RWPE2 (cell line): Measurements from ENCODE around the gene CRYBA1.

ENCODE experiments used
- ATAC-seq: fragments of 200-7000 bp; cut with Tn5 transposase; 3 replicates; pipeline ENCODE4 v1.9.1; 2021; ENCODE audit warnings: low read depth
- DNase-seq: peaks from one replicate; pipeline ENCODE4 v3.0.0-alpha.2; 2020; ENCODE audit warnings: low spot score
- H3K27ac ChIP-seq: fragments of 450-650 bp; 2 replicates; pipeline ENCODE4 v1.5.1; 2017; ENCODE audit warnings: mild to moderate bottlenecking; ENCODE audit not compliant: poor library complexity, severe bottlenecking
- H3K27me3 ChIP-seq: fragments of 250-450 bp; sonication (Bioruptor Pico); 2 replicates; pipeline ENCODE4 v1.5.1; 2021; ENCODE audit warnings: mild to moderate bottlenecking, moderate library complexity; ENCODE audit not compliant: insufficient read depth, poor library complexity, severe bottlenecking
- H3K36me3 ChIP-seq: fragments of 250-450 bp; sonication (Bioruptor Pico); 2 replicates; pipeline ENCODE4 v1.5.1; 2020; ENCODE audit warnings: low read depth, mild to moderate bottlenecking, moderate library complexity
- H3K4me1 ChIP-seq: fragments of 250-450 bp; sonication (Bioruptor Pico); 2 replicates; pipeline ENCODE4 v1.5.1; 2021; ENCODE audit warnings: mild to moderate bottlenecking, moderate library complexity; ENCODE audit not compliant: insufficient read depth, poor library complexity, severe bottlenecking
- H3K4me3 ChIP-seq: fragments of 250-450 bp; sonication (Bioruptor Pico); 2 replicates; pipeline ENCODE4 v1.5.1; 2021; ENCODE audit warnings: mild to moderate bottlenecking, moderate library complexity; ENCODE audit not compliant: severe bottlenecking
- H3K9me3 ChIP-seq: fragments of 250-450 bp; sonication (Bioruptor Pico); 2 replicates; pipeline ENCODE4 v1.5.1; 2021; ENCODE audit warnings: mild to moderate bottlenecking, moderate library complexity; ENCODE audit not compliant: severe bottlenecking
- TF ChIP-seq, protein P1 (sequence below): fragments of 450-650 bp; IDR thresholded peaks from one replicate; pipeline ENCODE4 v1.5.1; 2017; ENCODE audit warnings: mild to moderate bottlenecking, moderate library complexity; ENCODE audit not compliant: poor library complexity, severe bottlenecking

Gene CRYBA1

DNA sequence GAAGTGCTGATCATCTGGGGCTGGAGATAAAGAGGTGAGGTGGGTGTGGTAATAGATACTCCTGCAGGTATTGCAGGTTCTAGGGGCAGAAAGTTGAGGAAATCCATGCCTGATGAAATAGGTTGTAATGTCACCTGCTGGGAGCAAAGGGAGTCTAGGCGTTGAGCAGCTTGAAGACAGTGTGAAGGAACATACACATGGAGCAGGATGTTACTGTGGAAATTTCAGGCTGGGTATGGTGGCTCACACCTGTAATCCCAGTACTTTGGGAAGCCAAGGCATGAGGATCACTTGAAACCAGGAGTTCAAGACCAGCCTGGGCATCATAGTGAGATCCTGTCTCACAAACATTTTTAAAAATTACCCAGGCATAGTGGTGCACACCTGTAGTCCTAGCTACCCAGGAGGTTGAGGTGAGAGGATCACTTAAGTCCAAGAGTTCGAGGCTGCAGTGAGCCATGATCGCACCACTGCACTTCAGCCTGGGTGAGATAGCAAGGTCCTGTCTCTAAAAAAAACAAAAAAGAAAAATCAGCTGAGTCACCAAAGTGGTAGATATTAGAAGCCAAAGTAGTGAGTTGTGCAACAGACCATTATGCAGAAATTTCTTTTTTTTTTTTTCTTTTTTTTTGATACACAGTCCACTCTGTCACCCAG, 9.1 kb upstream of the CRYBA1 start:
- Histone ChIP-seq H3K4me1 (peaks cover 31% of the 10 kb centered on the region), H3K36me3 (no peaks in the 10 kb centered on the region), H3K27me3 (no peaks in the 10 kb centered on the region), H3K4me3 (no peak overlapping the region), H3K27ac (peak overlapping the region; percentile 79), H3K9me3 (no peaks in the 10 kb centered on the region)
- no peak for ATAC-seq
- TF ChIP-seq, protein P1, sequence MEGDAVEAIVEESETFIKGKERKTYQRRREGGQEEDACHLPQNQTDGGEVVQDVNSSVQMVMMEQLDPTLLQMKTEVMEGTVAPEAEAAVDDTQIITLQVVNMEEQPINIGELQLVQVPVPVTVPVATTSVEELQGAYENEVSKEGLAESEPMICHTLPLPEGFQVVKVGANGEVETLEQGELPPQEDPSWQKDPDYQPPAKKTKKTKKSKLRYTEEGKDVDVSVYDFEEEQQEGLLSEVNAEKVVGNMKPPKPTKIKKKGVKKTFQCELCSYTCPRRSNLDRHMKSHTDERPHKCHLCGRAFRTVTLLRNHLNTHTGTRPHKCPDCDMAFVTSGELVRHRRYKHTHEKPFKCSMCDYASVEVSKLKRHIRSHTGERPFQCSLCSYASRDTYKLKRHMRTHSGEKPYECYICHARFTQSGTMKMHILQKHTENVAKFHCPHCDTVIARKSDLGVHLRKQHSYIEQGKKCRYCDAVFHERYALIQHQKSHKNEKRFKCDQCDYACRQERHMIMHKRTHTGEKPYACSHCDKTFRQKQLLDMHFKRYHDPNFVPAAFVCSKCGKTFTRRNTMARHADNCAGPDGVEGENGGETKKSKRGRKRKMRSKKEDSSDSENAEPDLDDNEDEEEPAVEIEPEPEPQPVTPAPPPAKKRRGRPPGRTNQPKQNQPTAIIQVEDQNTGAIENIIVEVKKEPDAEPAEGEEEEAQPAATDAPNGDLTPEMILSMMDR, result no peak
- no peak for DNase-seq

DNA sequence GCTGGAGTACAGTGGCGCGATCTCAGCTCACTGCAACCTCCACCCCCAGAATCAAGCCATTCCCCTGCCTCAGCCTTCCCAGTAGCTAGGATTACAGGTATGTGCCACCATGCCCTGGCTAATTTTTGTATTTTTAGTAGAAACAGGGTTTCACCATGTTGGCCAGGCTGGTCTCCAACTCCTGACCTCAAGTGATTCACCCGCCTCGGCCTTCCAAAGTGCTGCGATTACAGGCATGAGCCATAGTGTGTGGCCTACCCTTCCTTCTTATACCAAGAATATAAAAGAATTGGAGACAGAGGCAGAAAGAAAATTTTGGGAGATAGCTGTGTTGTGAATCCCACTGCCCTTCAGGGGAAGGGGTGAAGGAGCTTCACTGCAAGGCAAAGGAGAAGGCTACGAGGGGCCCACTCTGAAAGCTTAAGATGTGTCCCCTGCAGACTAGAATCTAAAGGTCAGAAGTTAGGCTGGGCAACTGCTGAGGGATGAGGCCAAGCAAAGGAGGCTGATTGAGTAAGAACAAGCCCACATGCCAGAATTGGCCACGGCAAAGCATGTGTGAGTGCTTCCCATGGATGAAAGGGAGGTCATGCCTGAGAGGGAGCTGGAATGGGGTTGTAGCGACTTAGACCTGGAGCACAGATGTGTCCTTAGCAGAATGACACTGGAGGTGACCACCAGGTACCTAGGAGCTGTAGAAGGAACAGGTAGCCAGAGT, 8.4 kb upstream of the CRYBA1 start:
- H3K27ac ChIP-seq, result peak overlapping the region; percentile 79

DNA sequence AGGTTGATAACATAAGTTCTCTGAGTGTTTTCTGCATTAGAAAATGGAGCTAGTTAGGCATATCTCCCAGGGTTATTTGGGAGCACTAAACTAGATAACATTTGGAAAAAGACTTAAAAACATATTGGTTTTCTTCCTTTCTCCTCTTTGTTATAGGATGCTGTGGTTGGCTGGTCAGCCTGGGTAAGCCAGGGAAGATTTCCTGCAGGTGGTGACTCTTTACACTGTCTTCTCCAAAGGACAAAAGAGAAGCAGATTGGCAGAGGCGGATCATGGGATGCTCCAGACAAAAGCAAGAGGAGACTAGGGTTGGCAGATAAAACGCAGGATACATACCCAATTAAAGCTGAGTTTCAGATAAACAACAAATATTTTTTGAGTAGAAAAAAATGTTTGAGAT, 6.2 kb upstream of the CRYBA1 start:
- TF ChIP-seq, protein P1, result no peak
- peaks cover 31% of the 10 kb centered on the region for H3K4me1 ChIP-seq
- DNase-seq (no peak), ATAC-seq (no peak)
- H3K27ac ChIP-seq, result peak overlapping the region; percentile 79
- no peaks in the 10 kb centered on the region for H3K9me3 ChIP-seq
- H3K27me3 ChIP-seq, result no peaks in the 10 kb centered on the region
- no peak overlapping the region for H3K4me3 ChIP-seq
- H3K36me3 ChIP-seq, result no peaks in the 10 kb centered on the region

More for the DNA sequence above, 8.4 kb upstream of the CRYBA1 start:
- H3K4me1 ChIP-seq, result peaks cover 31% of the 10 kb centered on the region
- ATAC-seq (no peak), DNase-seq (no peak)
- H3K36me3 ChIP-seq, result no peaks in the 10 kb centered on the region
- H3K9me3 ChIP-seq, result no peaks in the 10 kb centered on the region
- H3K27me3 ChIP-seq, result no peaks in the 10 kb centered on the region
- TF ChIP-seq, protein P1, result no peak
- no peak overlapping the region for H3K4me3 ChIP-seq

DNA sequence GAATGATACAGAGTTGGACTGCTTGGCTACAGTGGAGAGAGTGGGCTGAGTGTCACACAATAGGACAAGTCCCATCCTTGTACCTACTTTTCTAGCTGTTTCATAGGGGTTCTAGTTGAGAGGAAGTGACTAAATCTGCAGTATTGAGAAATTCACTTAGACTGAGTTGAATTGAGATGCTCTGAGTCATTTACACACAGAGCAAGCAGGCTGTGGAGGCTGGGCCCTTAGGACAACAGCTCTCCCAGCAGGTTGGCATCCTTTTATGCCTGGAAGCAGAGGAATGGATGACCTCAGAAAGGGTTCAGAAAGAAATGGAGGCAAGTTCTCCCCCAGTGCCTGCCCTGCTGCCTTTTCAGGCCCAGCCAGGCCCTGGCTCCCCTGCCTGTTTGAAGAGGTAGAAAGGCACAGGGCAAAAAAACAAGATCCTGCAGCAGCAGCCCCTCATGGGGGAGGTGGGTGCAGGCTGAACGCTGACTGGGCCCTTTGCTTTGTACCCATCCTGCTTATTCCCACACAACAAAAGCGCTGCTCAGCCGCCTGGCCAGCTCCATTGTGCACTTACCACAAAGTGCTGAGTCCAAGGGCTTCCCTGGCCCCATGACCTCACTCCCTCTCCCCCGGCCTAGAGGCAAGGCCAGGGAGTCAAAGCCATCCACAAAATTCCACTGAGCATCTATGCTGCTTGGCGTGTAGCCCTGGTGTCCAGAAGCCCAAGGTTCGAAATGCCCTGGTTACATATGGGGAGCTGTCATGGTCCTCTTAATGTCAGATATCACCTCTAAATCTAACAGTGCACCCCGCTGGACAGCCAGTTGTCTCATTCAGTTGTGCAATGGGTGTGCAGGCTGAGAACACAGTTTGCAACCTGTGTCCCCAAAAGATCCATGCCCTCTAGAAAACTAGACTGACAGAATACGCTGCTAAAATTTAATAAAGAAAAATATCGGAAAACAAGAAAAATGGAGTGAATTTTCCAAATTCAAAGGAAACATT, 5.4 kb upstream of the CRYBA1 start:
- Histone ChIP-seq H3K4me1 (peaks cover 31% of the 10 kb centered on the region), H3K27me3 (no peaks in the 10 kb centered on the region), H3K4me3 (no peak overlapping the region), H3K9me3 (no peaks in the 10 kb centered on the region), H3K36me3 (no peaks in the 10 kb centered on the region), H3K27ac (peak overlapping the region; percentile 79)
- ATAC-seq (peak; percentile 99), DNase-seq (peak; percentile 89)
- TF ChIP-seq, protein P1, result no peak
